H54 (cell line): ENCODE results near the gene FAM234A.
"Not testable (repeated sequence)": the region's sequence is repeated elsewhere in the genome, so short reads cannot be mapped to it uniquely, and the experiment has no call there.

Source experiments
- DNase-seq: peaks from one replicate; pipeline ENCODE4 v3.0.0; 2011; ENCODE audit warnings: low spot score, mixed read lengths; ENCODE audit not compliant: insufficient read length
- FAIRE-seq: peaks from 3 replicates; lab custom pipeline; 2011; peaks lifted over from hg19 to GRCh38; lab: Jason Lieb, UNC
- POLR2A ChIP-seq: IDR thresholded peaks from 2 replicates; pipeline ENCODE4 v1.6.1; 2011; ENCODE audit warnings: low read depth, mild to moderate bottlenecking, low read length

Gene FAM234A

GRCh38 chr16:265002-265529 is 30.4 kb downstream of the FAM234A start:
- no peak for DNase-seq
- TF ChIP-seq POLR2A: no peak
- no peak for FAIRE-seq

GRCh38 chr16:265711-266110 is 31.1 kb downstream of the FAM234A start:
- TF ChIP-seq POLR2A: no peak
- FAIRE-seq (no peak), DNase-seq (no peak)

- TF ChIP-seq POLR2A: no peak
- no peak for DNase-seq
- no peak for FAIRE-seq
Measured at GRCh38 chr16:266258-267164, 31.9 kb downstream of the FAM234A start.

- DNase-seq, FAIRE-seq: not testable (repeated sequence)
Measured at GRCh38 chr16:267562-267961, 32.9 kb downstream of the FAM234A start.

- FAIRE-seq: no peak
- no peak for DNase-seq
- no peak for TF ChIP-seq POLR2A
Measured at GRCh38 chr16:268141-269053, 33.8 kb downstream of the FAM234A start.

GRCh38 chr16:269061-269796 is 34.6 kb downstream of the FAM234A start:
- FAIRE-seq (no peak), DNase-seq (no peak)
- no peak for TF ChIP-seq POLR2A

- TF ChIP-seq POLR2A: no peak
- DNase-seq (no peak), FAIRE-seq (no peak)
Measured at GRCh38 chr16:270381-271255, 36.0 kb downstream of the FAM234A start.

- TF ChIP-seq POLR2A: no peak
- no peak for FAIRE-seq
- no peak for DNase-seq
Measured at GRCh38 chr16:272633-273546, 38.3 kb downstream of the FAM234A start.

- DNase-seq: peak; percentile 69
- no peak for TF ChIP-seq POLR2A
Measured at GRCh38 chr16:273547-274421, 39.2 kb downstream of the FAM234A start.

GRCh38 chr16:275041-275641 is 40.5 kb downstream of the FAM234A start:
- FAIRE-seq (no peak), DNase-seq (no peak)
- TF ChIP-seq POLR2A: no peak

More at GRCh38 chr16:273547-274421, 39.2 kb downstream of the FAM234A start:
- no peak for FAIRE-seq
